ENCODE results near the gene ILK. TPM values are rescaled to one million over a fixed set of nuclear protein-coding genes. Genes with fewer than 3 reads are reported as not detected.

Gene ILK
- total and polyA plus RNA-seq, 2 of the 13 experiments (the other 11 are each of a cell fraction or from before 2014, with no cell fraction given): 70.3 to 108 TPM

DNA sequence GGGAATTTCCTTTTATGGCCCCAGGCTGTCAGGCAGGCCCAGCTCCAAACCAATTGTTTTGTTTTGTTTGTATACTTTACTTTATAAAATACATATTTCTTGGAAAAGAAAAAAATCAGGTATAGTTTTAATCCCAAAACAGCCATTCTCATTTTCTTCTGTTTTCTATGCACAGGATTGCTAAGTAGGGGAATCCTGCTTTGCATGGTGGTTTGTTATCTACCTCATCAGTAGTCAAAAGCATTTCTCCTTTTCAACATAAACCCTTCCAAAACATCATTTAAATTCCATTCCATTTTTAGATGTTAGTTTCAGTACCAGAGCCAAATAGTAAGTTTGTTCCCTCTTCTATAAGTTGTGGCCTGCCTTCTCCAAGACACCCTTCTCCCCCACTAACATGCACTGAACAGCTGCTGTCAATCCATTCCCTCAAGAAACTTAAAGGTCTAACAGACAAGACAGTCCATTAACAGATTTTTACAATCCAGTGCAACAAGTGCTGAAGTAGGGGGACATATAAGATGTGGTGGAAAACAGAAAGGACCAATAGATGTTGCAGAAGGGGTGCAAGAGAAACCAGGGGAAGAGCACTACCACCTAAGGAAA lies 3.7 kb downstream of the ILK start:
- CTCF ChIA-PET (ENCODE audit: low intra/inter-chr PET ratio, low total read pairs): no interaction called here
- BruUV-seq (replicated peaks): no TSS peak
- POLR2A ChIA-PET: interaction anchor here (0.7 to 2.1 kb wide), 10 partner anchors 9 to 166 kb away, joined by 3 to 36 read pairs (median 4); partner anchors contain the start of genes ARFIP2, MRPL17, TIMM10B and TPP1
- peaks cover 53% of the 10 kb centered on the region for H3K4me1 ChIP-seq (ENCODE audit: insufficient read depth, low read length)
- H2AFZ ChIP-seq (ENCODE audit: low read length): no peak overlapping the region
- H3K79me2 ChIP-seq (ENCODE audit: insufficient read depth, low read length): peaks cover 46% of the 10 kb centered on the region
- no peak for FAIRE-seq
- no peak for ATAC-seq
- in situ Hi-C loops (cut with HindIII; ENCODE audit: extremely low pct_ligation_motif_present, low pct_unique_long_range_greater_than_20kb): loop anchor here (10.0 kb wide), 1 partner anchor 122 kb away; the partner anchor contains the start of genes ARFIP2 and TIMM10B
- peak overlapping the region; percentile 99 for H3K4me2 ChIP-seq (ENCODE audit: low read depth, low read length)
- H3K9me3 ChIP-seq (ENCODE audit: low read length): no peaks in the 10 kb centered on the region
- intact Hi-C loops (cut with micrococcal nuclease; ENCODE audit: unreplicated experiment): no loop called here
- H3K36me3 ChIP-seq (replicated peaks in 1 of 2; ENCODE audit: control insufficient read depth in 1 of 2, insufficient read depth in 2 of 2, low read length in 2 of 2): peaks cover 21 to 37% of the 10 kb centered on the region in 2 experiments
- H4K20me1 ChIP-seq (ENCODE audit: insufficient read depth, low read length): no peaks in the 10 kb centered on the region
- H3K27me3 ChIP-seq (ENCODE audit: control insufficient read depth in 1 of 2, insufficient read depth in 2 of 2, low read length in 2 of 2): no peaks in the 10 kb centered on the region; a peak in 1 of 5 replicates
- H3K4me3 ChIP-seq (replicated peaks in 1 of 3; ENCODE audit: insufficient read depth in 1 of 3, low read depth in 2 of 3, low read length in 3 of 3): peak overlapping the region in 1 of 3 experiments; percentile 27; a peak in 1 of 6 replicates
- H3K9ac ChIP-seq (ENCODE audit: insufficient read depth, low read depth, low read length): peak overlapping the region; percentile 68
- DNase-seq (ENCODE audit: low spot score): no peak
- H3K27ac ChIP-seq (ENCODE audit: extremely low read length, insufficient read depth, low read length): peak overlapping the region; percentile 62
- no peak for TF ChIP-seq ZNF337 (CRISPR knock-in tag; IDR thresholded peaks at IDR 0.05; ENCODE audit: borderline replicate concordance, low read depth)
- TF ChIP-seq ZFP36L1 (CRISPR knock-in tag; IDR thresholded peaks at IDR 0.05): peak; percentile 37; the same call in 1 of the 2 replicates
- TF ChIP-seq ZBTB42 (CRISPR knock-in tag; IDR thresholded peaks at IDR 0.05): no peak
- peak; percentile 96 for TF ChIP-seq SRF (IDR thresholded peaks at IDR 0.05; ENCODE audit: low read depth, low read length)
- peak; percentile 8; the same call in 1 of the 2 replicates for TF ChIP-seq RFXANK (CRISPR knock-in tag; IDR thresholded peaks at IDR 0.05)
- TF ChIP-seq ZNF335 (CRISPR knock-in tag; IDR thresholded peaks at IDR 0.05): 0 out of 2 replicates have a peak, but pooled peaks have one; percentile 2
- TF ChIP-seq ZNF747 (CRISPR knock-in tag; IDR thresholded peaks at IDR 0.05; ENCODE audit: borderline replicate concordance): no peak
- TF ChIP-seq REXO4 (CRISPR knock-in tag; IDR thresholded peaks at IDR 0.05; ENCODE audit: borderline replicate concordance): no peak
- 0 out of 2 replicates have a peak, but pooled peaks have one; percentile 0 for TF ChIP-seq RARA (CRISPR knock-in tag; IDR thresholded peaks at IDR 0.05)
- TF ChIP-seq POLR2A (IDR thresholded peaks at IDR 0.05; ENCODE audit: insufficient read depth in 1 of 2, low read depth in 2 of 2, low read length in 2 of 2): 0 out of 4 replicates have a peak, but pooled peaks of 1 of the 2 experiments have one; percentile 4
- TF ChIP-seq TSC22D2 (CRISPR knock-in tag; IDR thresholded peaks at IDR 0.05; ENCODE audit: borderline replicate concordance): no peak
- no peak for TF ChIP-seq FIP1L1 (IDR thresholded peaks at IDR 0.05; ENCODE audit: borderline replicate concordance, insufficient read depth, low read depth, low read length)
- TF ChIP-seq ZNF598 (CRISPR knock-in tag; IDR thresholded peaks at IDR 0.05; ENCODE audit: borderline replicate concordance): no peak
- TF ChIP-seq ZNF556 (CRISPR knock-in tag; IDR thresholded peaks at IDR 0.05; ENCODE audit: borderline replicate concordance): no peak
- TF ChIP-seq ZNF451 (CRISPR knock-in tag; IDR thresholded peaks at IDR 0.05): no peak
- TF ChIP-seq ZNF232 (CRISPR knock-in tag; IDR thresholded peaks at IDR 0.05; ENCODE audit: borderline replicate concordance): no peak
- TF ChIP-seq, protein P1, sequence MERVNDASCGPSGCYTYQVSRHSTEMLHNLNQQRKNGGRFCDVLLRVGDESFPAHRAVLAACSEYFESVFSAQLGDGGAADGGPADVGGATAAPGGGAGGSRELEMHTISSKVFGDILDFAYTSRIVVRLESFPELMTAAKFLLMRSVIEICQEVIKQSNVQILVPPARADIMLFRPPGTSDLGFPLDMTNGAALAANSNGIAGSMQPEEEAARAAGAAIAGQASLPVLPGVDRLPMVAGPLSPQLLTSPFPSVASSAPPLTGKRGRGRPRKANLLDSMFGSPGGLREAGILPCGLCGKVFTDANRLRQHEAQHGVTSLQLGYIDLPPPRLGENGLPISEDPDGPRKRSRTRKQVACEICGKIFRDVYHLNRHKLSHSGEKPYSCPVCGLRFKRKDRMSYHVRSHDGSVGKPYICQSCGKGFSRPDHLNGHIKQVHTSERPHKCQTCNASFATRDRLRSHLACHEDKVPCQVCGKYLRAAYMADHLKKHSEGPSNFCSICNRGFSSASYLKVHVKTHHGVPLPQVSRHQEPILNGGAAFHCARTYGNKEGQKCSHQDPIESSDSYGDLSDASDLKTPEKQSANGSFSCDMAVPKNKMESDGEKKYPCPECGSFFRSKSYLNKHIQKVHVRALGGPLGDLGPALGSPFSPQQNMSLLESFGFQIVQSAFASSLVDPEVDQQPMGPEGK (CRISPR knock-in tag; IDR thresholded peaks at IDR 0.05): no peak
- 0 out of 2 replicates have a peak, but pooled peaks have one; percentile 13 for TF ChIP-seq CREM (IDR thresholded peaks at IDR 0.05)
- TF ChIP-seq CREM (CRISPR knock-in tag; IDR thresholded peaks at IDR 0.05): no peak
- TF ChIP-seq RFX1 (IDR thresholded peaks at IDR 0.05): no peak
- no peak for TF ChIP-seq SIN3A (IDR thresholded peaks at IDR 0.05; ENCODE audit: borderline replicate concordance, low read depth, low read length)
- TF ChIP-seq PLSCR1 (CRISPR knock-in tag; IDR thresholded peaks at IDR 0.05; ENCODE audit: borderline replicate concordance): no peak
- TF ChIP-seq, protein P2, sequence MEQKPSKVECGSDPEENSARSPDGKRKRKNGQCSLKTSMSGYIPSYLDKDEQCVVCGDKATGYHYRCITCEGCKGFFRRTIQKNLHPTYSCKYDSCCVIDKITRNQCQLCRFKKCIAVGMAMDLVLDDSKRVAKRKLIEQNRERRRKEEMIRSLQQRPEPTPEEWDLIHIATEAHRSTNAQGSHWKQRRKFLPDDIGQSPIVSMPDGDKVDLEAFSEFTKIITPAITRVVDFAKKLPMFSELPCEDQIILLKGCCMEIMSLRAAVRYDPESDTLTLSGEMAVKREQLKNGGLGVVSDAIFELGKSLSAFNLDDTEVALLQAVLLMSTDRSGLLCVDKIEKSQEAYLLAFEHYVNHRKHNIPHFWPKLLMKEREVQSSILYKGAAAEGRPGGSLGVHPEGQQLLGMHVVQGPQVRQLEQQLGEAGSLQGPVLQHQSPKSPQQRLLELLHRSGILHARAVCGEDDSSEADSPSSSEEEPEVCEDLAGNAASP (CRISPR knock-in tag; IDR thresholded peaks at IDR 0.05; ENCODE audit: borderline replicate concordance): no peak
